HepG2 (cell line): ENCODE data around the gene FN1. TPM values are rescaled to one million over a fixed set of nuclear protein-coding genes. Genes with fewer than 3 reads are reported as not detected.

Experiments used
- ATAC-seq: fragments of 200-7000 bp; cut with Tn5 transposase; 3 replicates; pipeline ENCODE4 v1.9.1; 2020; ENCODE audit warnings: mild to moderate bottlenecking, moderate library complexity
- BruUV-seq: library from RNA; stranded (reverse); fragments of 400-500 nt; replicated peaks from 2 replicates; lab custom pipeline; 2021; lab: Mats Ljungman, UMichigan
- CTCF ChIA-PET: fragments of 300-600 bp; formaldehyde crosslinking; extraction: SDS; loops from one replicate; lab custom pipeline; 2021; ENCODE audit warnings: low total read pairs, inconsistent platforms, low intra/inter-chr PET ratio; lab: Yijun Ruan, JAX
- POLR2A ChIA-PET: fragments of 350-600 bp; sonication (Branson Sonifier 250); formaldehyde crosslinking; loops from one replicate; lab custom pipeline; 2020; ENCODE audit warnings: antibody characterized with exemption, inconsistent platforms; lab: Yijun Ruan, JAX
- DNase-seq: peaks from one replicate; pipeline ENCODE4 v3.0.0-alpha.2; 2015; ENCODE audit warnings: low spot score
- FAIRE-seq: peaks from 3 replicates; lab custom pipeline; 2011; peaks lifted over from hg19 to GRCh38; lab: Jason Lieb, UNC
- H2AFZ ChIP-seq: one replicate; pipeline ENCODE4 v1.6.1; 2011; ENCODE audit warnings: low read length, inconsistent platforms
- H3K27ac ChIP-seq: fragments of 300-600 bp; 3 replicates; pipeline ENCODE4 v1.8.0; 2011; ENCODE audit warnings: mixed run types, mild to moderate bottlenecking, mixed read lengths, low read length, inconsistent platforms; ENCODE audit not compliant: insufficient read depth; ENCODE audit errors: extremely low read length
- H3K27me3 ChIP-seq, 2 experiments: fragments of 200-600 bp in 1 of 2; 2 replicates in 1 of 2; 3 replicates in 1 of 2; pipeline versions ENCODE4 v1.6.0 to v1.8.0; 2011; ENCODE audit warnings: low read length in 2 of 2, mild to moderate bottlenecking in 2 of 2, moderate library complexity in 2 of 2, inconsistent platforms in 1 of 2; ENCODE audit not compliant: insufficient read depth in 2 of 2, control insufficient read depth in 1 of 2
- H3K36me3 ChIP-seq, 2 experiments: fragments of 200-600 bp in 1 of 2; replicated peaks in 1 of 2; 2 replicates in 1 of 2; 3 replicates in 1 of 2; pipeline versions ENCODE4 v1.5.1 to v1.8.0; 2011; ENCODE audit warnings: low read length in 2 of 2, inconsistent platforms in 1 of 2; ENCODE audit not compliant: insufficient read depth in 2 of 2, control insufficient read depth in 1 of 2
- H3K4me1 ChIP-seq: 2 replicates; pipeline ENCODE4 v1.5.1; 2012; ENCODE audit warnings: low read length, inconsistent platforms; ENCODE audit not compliant: insufficient read depth
- H3K4me2 ChIP-seq: 2 replicates; pipeline ENCODE4 v1.6.0; 2011; ENCODE audit warnings: low read depth, low read length, inconsistent platforms
- H3K4me3 ChIP-seq, 3 experiments: fragments of 200-600 bp in 1 of 3; sonication (generic), shearing (Covaris generic) in 1 of 3; replicated peaks in 1 of 3; 2 replicates each; pipeline ENCODE4 v1.5.1; 2011 to 2016; ENCODE audit warnings: low read length in 3 of 3, inconsistent platforms in 2 of 3, low read depth in 2 of 3, mild to moderate bottlenecking in 2 of 3, control low read depth in 1 of 3, mixed read lengths in 1 of 3; ENCODE audit not compliant: insufficient read depth in 1 of 3
- H3K79me2 ChIP-seq: one replicate; pipeline ENCODE4 v1.6.1; 2011; ENCODE audit warnings: low read length, inconsistent platforms; ENCODE audit not compliant: insufficient read depth
- H3K9ac ChIP-seq: 2 replicates; pipeline ENCODE4 v1.6.0; 2011; ENCODE audit warnings: mild to moderate bottlenecking, low read depth, low read length, inconsistent platforms; ENCODE audit not compliant: insufficient read depth
- H3K9me3 ChIP-seq: 2 replicates; pipeline ENCODE4 v1.5.1; 2012; ENCODE audit warnings: mild to moderate bottlenecking, low read length
- H4K20me1 ChIP-seq: 2 replicates; pipeline ENCODE4 v1.6.0; 2011; ENCODE audit warnings: inconsistent platforms, mild to moderate bottlenecking, low read length, moderate library complexity; ENCODE audit not compliant: insufficient read depth
- EED ChIP-seq: sonication (generic); formaldehyde crosslinking; IDR thresholded peaks from 2 replicates; pipeline ENCODE4 v1.5.0; 2020; ENCODE audit warnings: mild to moderate bottlenecking, missing genetic modification reagents
- GZF1 ChIP-seq: sonication (generic); formaldehyde crosslinking; IDR thresholded peaks from 2 replicates; pipeline ENCODE4 v1.5.1; 2020; ENCODE audit warnings: mild to moderate bottlenecking, missing genetic modification reagents
- MIER3 ChIP-seq: IDR thresholded peaks from 2 replicates; pipeline ENCODE4 v1.6.1; 2016; ENCODE audit warnings: missing compliant biosample characterization, borderline replicate concordance
- NCOA2 ChIP-seq: sonication (generic); formaldehyde crosslinking; IDR thresholded peaks from 2 replicates; pipeline ENCODE4 v1.8.0; 2022; ENCODE audit warnings: inconsistent platforms
- NR2F1 ChIP-seq, 2 experiments: fragments of 450-650 bp in 1 of 2; formaldehyde crosslinking in 1 of 2; IDR thresholded peaks; 2 replicates each; pipeline versions ENCODE4 v1.5.0 to v1.6.1; 2016 to 2020; ENCODE audit warnings: mild to moderate bottlenecking in 1 of 2, missing compliant biosample characterization in 1 of 2, missing genetic modification reagents in 1 of 2, moderate library complexity in 1 of 2
- NRL ChIP-seq: sonication (generic); formaldehyde crosslinking; IDR thresholded peaks from 2 replicates; pipeline ENCODE4 v1.5.0; 2020; ENCODE audit warnings: missing genetic modification reagents, mild to moderate bottlenecking, moderate library complexity, borderline replicate concordance
- PHF20 ChIP-seq: sonication (generic); formaldehyde crosslinking; IDR thresholded peaks from 2 replicates; pipeline ENCODE4 v1.5.0; 2020; ENCODE audit warnings: mild to moderate bottlenecking, missing genetic modification reagents
- POLR2G ChIP-seq: fragments of 200-400 bp; formaldehyde crosslinking; IDR thresholded peaks from 2 replicates; pipeline ENCODE4 v1.6.1; 2018; ENCODE audit warnings: mild to moderate bottlenecking, low read depth, low read length, moderate library complexity
- TBP ChIP-seq: sonication (generic); formaldehyde crosslinking; IDR thresholded peaks from 2 replicates; pipeline ENCODE4 v1.5.0; 2020; ENCODE audit warnings: missing genetic modification reagents
- ZNF652 ChIP-seq: IDR thresholded peaks from 2 replicates; pipeline ENCODE4 v1.6.1; 2016; ENCODE audit warnings: low read depth, borderline replicate concordance
- WGBS: methylation state at CpG from one replicate; pipeline ENCODE4 v1.1.6; 2017; ENCODE audit warnings: low lambda C conversion rate; 5-methylcytosine and 5-hydroxymethylcytosine counted together
- in situ Hi-C: cut with HindIII; loops from 2 replicates; pipeline ENCODE4 v1.10.0; 2017; ENCODE audit warnings: low pct_unique_long_range_greater_than_20kb; ENCODE audit not compliant: extremely low pct_ligation_motif_present
- intact Hi-C: fragments of 100-400 bp; cut with micrococcal nuclease; formaldehyde crosslinking; loops from one replicate; pipeline ENCODE4 v1.10.0; 2022; ENCODE audit not compliant: unreplicated experiment
- polyA plus RNA-seq, 8 experiments: library from polyadenylated mRNA; depleted of rRNA in 3 of 8; stranded (reverse) in 7 of 8; unstranded in 1 of 8; fragments of >200 nt; fragmentation: Illumina TruSeq in 4 of 8; extraction: Trizol in 4 of 8; gene quantifications; 2 replicates each; pipeline versions ENCODE4 v1.2.1 to v1.2.3, GENCODE V29; 2011 to 2016; ENCODE audit warnings: low read depth in 4 of 8, missing spikeins in 1 of 8, mixed read lengths in 1 of 8; ENCODE audit not compliant: insufficient read depth in 1 of 8
- total RNA-seq, 5 experiments: library from RNA; depleted of rRNA; stranded (reverse); fragments of >200 nt; fragmentation: Illumina TruSeq; extraction: Trizol; gene quantifications; 2 replicates each; pipeline ENCODE4 v1.2.3, GENCODE V29; 2016; ENCODE audit warnings: low read depth in 1 of 5
- TF ChIP-seq, protein P1 (sequence below): sonication (generic); formaldehyde crosslinking; IDR thresholded peaks from 2 replicates; pipeline ENCODE4 v1.5.1; 2020; ENCODE audit warnings: missing genetic modification reagents, mild to moderate bottlenecking, borderline replicate concordance
- TF ChIP-seq, protein P2 (sequence below), 2 experiments: fragments of 450-650 bp in 1 of 2; sonication (generic) in 1 of 2; formaldehyde crosslinking in 1 of 2; IDR thresholded peaks; 2 replicates each; pipeline versions ENCODE4 v1.6.1 to v1.8.0; 2016 to 2022; ENCODE audit warnings: antibody characterized with exemption in 1 of 2, mild to moderate bottlenecking in 1 of 2, missing genetic modification reagents in 1 of 2

Gene FN1
- total and polyA plus RNA-seq, 2 of the 13 experiments (the other 11 are each of a cell fraction or from before 2014, with no cell fraction given): 1,847 to 6,471 TPM

DNA sequence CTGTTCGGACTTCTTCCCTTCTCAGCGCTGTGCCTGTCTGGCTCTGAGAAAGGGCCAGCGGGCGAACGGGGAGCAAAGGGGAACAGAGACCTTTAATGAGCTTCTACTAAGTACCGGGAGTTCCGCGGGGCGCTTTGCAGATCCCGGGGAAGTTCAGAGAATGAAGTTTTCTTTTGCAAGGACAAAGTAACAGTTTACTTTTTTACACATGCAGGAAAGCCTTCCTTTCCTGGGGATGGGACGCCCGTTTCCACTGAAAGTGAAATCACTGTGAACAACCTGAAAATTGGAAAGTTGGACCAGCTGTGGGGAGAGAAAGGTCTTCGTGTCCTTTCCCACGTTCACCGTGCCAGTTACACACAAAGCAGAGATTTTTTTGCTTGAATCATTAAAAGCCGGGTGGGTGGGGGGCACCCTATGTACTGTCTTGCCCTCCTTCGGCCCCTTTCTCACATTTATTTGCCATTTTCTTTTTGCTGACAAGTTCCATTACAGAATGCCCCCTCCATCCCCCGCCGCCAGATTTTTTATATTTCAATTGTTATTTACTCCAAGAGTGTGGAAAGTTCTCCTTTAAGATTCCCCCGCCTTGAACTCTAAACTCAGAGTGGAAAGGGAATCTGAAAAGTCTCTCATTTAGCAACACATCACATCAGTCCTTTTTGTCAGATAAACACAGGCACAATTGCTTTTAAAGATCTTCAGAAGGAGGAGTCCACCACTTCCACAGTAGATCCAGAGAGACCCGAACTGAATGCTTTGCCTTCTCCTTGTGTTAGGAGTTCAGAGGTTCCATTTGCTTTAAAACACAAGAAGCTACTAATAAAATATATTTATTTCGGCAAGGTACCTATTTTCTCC is 1.1 kb upstream of the FN1 start:
- Histone ChIP-seq H3K36me3 (peaks cover 7 to 16% of the 10 kb centered on the region in 2 experiments), H3K9me3 (no peaks in the 10 kb centered on the region), H3K4me2 (peak overlapping the region; percentile 76), H3K79me2 (peaks cover 38% of the 10 kb centered on the region), H2AFZ (no peak overlapping the region), H3K4me3 (peak overlapping the region; percentile 51 to 99 (median 71)), H3K4me1 (peaks cover 72% of the 10 kb centered on the region), H3K27me3 (no peaks in the 10 kb centered on the region; a peak in 1 of 5 replicates), H3K27ac (peak overlapping the region; percentile 70), H4K20me1 (peaks cover 37% of the 10 kb centered on the region), H3K9ac (peak overlapping the region; percentile 78)
- WGBS: 29% methylated on average over 22 of the region's 22 CpGs
- FAIRE-seq (no peak), ATAC-seq (peak; percentile 14), DNase-seq (no peak)
- POLR2A ChIA-PET: interaction anchor here (0.7 to 3.9 kb wide), 12 partner anchors 9 to 392 kb away, joined by 3 to 34 read pairs (median 4); no protein-coding TSS in a partner anchor
- intact Hi-C loops (loop anchor here (1.0 to 5.0 kb wide), 4 partner anchors 180 to 390 kb away; no protein-coding TSS in a partner anchor), in situ Hi-C loops (no loop called here)
- no TSS peak for BruUV-seq
- CTCF ChIA-PET: no interaction called here
- TF ChIP-seq POLR2G (peak; percentile 60), GZF1 (CRISPR knock-in tag) (no peak), EED (CRISPR knock-in tag) (peak; percentile 51; the same call in 1 of the 2 replicates), NRL (no peak), PHF20 (CRISPR knock-in tag) (no peak), MIER3 (CRISPR knock-in tag) (no peak), NCOA2 (CRISPR knock-in tag) (no peak), TBP (CRISPR knock-in tag) (no peak), ZNF652 (CRISPR knock-in tag) (0 out of 2 replicates have a peak, but pooled peaks have one; percentile 8), NR2F1 (CRISPR knock-in tag; IDR thresholded peaks at IDR 0.05) (no peak)
- TF ChIP-seq, protein P1, sequence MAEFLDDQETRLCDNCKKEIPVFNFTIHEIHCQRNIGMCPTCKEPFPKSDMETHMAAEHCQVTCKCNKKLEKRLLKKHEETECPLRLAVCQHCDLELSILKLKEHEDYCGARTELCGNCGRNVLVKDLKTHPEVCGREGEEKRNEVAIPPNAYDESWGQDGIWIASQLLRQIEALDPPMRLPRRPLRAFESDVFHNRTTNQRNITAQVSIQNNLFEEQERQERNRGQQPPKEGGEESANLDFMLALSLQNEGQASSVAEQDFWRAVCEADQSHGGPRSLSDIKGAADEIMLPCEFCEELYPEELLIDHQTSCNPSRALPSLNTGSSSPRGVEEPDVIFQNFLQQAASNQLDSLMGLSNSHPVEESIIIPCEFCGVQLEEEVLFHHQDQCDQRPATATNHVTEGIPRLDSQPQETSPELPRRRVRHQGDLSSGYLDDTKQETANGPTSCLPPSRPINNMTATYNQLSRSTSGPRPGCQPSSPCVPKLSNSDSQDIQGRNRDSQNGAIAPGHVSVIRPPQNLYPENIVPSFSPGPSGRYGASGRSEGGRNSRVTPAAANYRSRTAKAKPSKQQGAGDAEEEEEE (CRISPR knock-in tag): no peak
- TF ChIP-seq, protein P2, sequence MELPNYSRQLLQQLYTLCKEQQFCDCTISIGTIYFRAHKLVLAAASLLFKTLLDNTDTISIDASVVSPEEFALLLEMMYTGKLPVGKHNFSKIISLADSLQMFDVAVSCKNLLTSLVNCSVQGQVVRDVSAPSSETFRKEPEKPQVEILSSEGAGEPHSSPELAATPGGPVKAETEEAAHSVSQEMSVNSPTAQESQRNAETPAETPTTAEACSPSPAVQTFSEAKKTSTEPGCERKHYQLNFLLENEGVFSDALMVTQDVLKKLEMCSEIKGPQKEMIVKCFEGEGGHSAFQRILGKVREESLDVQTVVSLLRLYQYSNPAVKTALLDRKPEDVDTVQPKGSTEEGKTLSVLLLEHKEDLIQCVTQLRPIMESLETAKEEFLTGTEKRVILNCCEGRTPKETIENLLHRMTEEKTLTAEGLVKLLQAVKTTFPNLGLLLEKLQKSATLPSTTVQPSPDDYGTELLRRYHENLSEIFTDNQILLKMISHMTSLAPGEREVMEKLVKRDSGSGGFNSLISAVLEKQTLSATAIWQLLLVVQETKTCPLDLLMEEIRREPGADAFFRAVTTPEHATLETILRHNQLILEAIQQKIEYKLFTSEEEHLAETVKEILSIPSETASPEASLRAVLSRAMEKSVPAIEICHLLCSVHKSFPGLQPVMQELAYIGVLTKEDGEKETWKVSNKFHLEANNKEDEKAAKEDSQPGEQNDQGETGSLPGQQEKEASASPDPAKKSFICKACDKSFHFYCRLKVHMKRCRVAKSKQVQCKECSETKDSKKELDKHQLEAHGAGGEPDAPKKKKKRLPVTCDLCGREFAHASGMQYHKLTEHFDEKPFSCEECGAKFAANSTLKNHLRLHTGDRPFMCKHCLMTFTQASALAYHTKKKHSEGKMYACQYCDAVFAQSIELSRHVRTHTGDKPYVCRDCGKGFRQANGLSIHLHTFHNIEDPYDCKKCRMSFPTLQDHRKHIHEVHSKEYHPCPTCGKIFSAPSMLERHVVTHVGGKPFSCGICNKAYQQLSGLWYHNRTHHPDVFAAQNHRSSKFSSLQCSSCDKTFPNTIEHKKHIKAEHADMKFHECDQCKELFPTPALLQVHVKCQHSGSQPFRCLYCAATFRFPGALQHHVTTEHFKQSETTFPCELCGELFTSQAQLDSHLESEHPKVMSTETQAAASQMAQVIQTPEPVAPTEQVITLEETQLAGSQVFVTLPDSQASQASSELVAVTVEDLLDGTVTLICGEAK (IDR thresholded peaks at IDR 0.05): no peak
- TF ChIP-seq, protein P2 (CRISPR knock-in tag; IDR thresholded peaks at IDR 0.05): peak; percentile 50; the same call in 1 of the 2 replicates
